Thymus (tissue), 11 donors: ENCODE results near the gene HERC4. TPM values are rescaled to one million over a fixed set of nuclear protein-coding genes. Genes with fewer than 3 reads are reported as not detected.

Experiments
- DNase-seq, 9 donors: peaks; one replicate each; pipeline ENCODE4 v3.0.0-alpha.2; 2013; ENCODE audit warnings: low spot score in 9 of 9, low read depth in 6 of 9, missing footprints in 1 of 9
- H3K27ac ChIP-seq, 2 donors: one replicate each; pipeline ENCODE4 v1.5.1; 2013; ENCODE audit warnings: control low read depth in 1 of 2, low read depth in 1 of 2, low read length in 1 of 2, mild to moderate bottlenecking in 1 of 2, moderate library complexity in 1 of 2
- H3K27me3 ChIP-seq, 2 donors: one replicate each; pipeline ENCODE4 v1.5.1; 2013; ENCODE audit warnings: low read length in 1 of 2; ENCODE audit not compliant: control insufficient read depth in 2 of 2, insufficient read depth in 1 of 2
- H3K36me3 ChIP-seq, 2 donors: one replicate each; pipeline ENCODE4 v1.5.1; 2013; ENCODE audit warnings: low read length in 1 of 2, mild to moderate bottlenecking in 1 of 2, moderate library complexity in 1 of 2; ENCODE audit not compliant: control insufficient read depth in 2 of 2, insufficient read depth in 2 of 2
- H3K4me1 ChIP-seq, 2 donors: one replicate each; pipeline ENCODE4 v1.5.1; 2013; ENCODE audit warnings: low read length in 2 of 2; ENCODE audit not compliant: control insufficient read depth in 2 of 2, insufficient read depth in 2 of 2
- H3K4me3 ChIP-seq, 2 donors: one replicate each; pipeline ENCODE4 v1.5.1; 2013; ENCODE audit warnings: low read length in 2 of 2, control low read depth in 1 of 2, mild to moderate bottlenecking in 1 of 2
- H3K9me3 ChIP-seq, 2 donors: one replicate each; pipeline ENCODE4 v1.5.1; 2013; ENCODE audit warnings: low read length in 1 of 2, mild to moderate bottlenecking in 1 of 2; ENCODE audit not compliant: control insufficient read depth in 2 of 2, insufficient read depth in 1 of 2
- WGBS: extraction: QIAGEN DNeasy Blood & Tissue Kit; methylation state at CpG from one replicate; pipeline ENCODE4 v1.1.7; 2013; 5-methylcytosine and 5-hydroxymethylcytosine counted together
- polyA plus RNA-seq: library from polyadenylated mRNA; stranded (reverse); fragments of 200-250 nt; gene quantifications from one replicate; pipeline ENCODE4 v1.2.3, GENCODE V29; 2013
- total RNA-seq: library from RNA; stranded (reverse); fragments of 120-200 nt; gene quantifications from one replicate; pipeline ENCODE4 v1.2.4, GENCODE V29; 2013
- donor health status: healthy.

HERC4 gene
- total and polyA plus RNA-seq, 2 donors: 25.0 to 35.0 TPM

GRCh38 chr10:68099736-68100135, 24.7 kb upstream of the HERC4 start:
- H3K27me3 ChIP-seq: no peaks in the 10 kb centered on the region
- DNase-seq: no peak
- H3K4me1 ChIP-seq: no peaks in the 10 kb centered on the region
- H3K27ac ChIP-seq: no peak overlapping the region
- no peaks in the 10 kb centered on the region for H3K36me3 ChIP-seq
- no peaks in the 10 kb centered on the region for H3K9me3 ChIP-seq
- H3K4me3 ChIP-seq: no peak overlapping the region
- 99% methylated on average over 3 of the region's 3 CpGs for WGBS

- H3K27me3 ChIP-seq: no peaks in the 10 kb centered on the region
- no peak overlapping the region for H3K27ac ChIP-seq
- H3K4me1 ChIP-seq: no peaks in the 10 kb centered on the region
- peak in 1 of 9 donors; percentile 3 for DNase-seq
- H3K4me3 ChIP-seq: no peak overlapping the region
- H3K9me3 ChIP-seq: no peaks in the 10 kb centered on the region
- WGBS: 87% methylated on average over 4 of the region's 4 CpGs
- no peaks in the 10 kb centered on the region for H3K36me3 ChIP-seq
These were observed 21.9 kb upstream of the HERC4 start for GRCh38 chr10:68096913-68097516.

DNA sequence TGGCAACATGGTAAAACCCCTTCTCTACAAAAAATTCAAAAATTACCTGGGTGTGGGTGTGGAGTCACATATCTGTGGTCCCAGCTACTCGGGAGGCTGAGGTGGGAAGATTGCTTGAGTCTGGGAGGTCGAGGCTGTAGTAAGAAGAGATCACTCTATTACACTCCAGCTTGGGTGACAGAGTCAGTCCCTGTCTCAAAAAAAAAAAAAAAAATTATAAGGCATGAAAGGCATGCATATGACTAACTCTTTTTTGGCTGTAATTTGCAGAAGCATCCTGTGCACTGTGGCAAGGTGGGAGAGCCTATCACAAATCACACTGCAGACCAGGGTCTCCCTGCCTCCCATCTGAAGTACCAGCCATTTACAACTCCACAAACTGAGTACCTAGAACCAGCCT, 20.1 kb upstream of the HERC4 start:
- Histone ChIP-seq H3K36me3 (no peaks in the 10 kb centered on the region), H3K4me1 (no peaks in the 10 kb centered on the region), H3K9me3 (no peaks in the 10 kb centered on the region), H3K27ac (no peak overlapping the region), H3K4me3 (no peak overlapping the region), H3K27me3 (no peaks in the 10 kb centered on the region)
- 91% methylated on average over 2 of the region's 2 CpGs for WGBS
- DNase-seq: no peak

DNA sequence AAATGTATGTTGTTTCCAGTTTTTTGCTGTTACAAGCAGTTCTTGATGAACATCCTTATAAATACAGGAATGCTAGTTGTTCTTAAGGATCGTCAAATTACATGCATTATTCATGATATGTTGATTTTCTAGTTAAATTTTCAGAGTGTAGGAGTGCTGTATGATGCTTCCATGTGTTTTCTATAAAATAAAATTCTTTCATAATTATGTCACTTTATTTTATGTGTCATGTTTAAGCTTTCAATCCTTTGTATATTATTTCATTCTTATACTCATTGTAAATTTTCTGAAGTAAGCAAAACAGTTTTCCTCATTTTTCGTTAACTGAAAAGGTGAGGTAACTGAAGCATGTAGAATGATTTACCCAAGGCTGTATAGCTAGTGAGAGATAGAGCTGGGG, 17.4 kb upstream of the HERC4 start:
- no peaks in the 10 kb centered on the region for H3K36me3 ChIP-seq
- H3K4me3 ChIP-seq: no peak overlapping the region
- no peaks in the 10 kb centered on the region for H3K9me3 ChIP-seq
- WGBS: 96% methylated on average over 2 of the region's 2 CpGs
- H3K27ac ChIP-seq: no peak overlapping the region
- no peak for DNase-seq
- H3K4me1 ChIP-seq: no peaks in the 10 kb centered on the region
- no peaks in the 10 kb centered on the region for H3K27me3 ChIP-seq

DNA sequence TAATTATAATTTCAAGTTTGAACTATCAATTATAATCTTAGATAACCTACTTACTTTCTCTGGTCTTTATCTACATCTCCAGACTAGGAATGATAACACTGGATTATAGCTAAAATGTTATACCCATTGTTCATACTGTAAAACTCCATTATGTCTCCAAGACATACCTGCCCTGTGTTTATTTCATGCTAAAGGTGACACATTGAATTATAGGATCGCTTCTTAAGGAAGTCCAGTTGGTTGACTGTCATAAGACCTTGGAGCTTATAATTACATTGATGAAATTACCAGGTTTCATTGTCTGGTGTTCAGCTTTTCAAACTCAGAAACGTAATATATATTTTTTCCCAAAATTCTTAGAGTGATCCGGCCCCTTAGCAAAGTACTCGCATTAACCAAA, 15.5 kb upstream of the HERC4 start:
- H3K36me3 ChIP-seq: no peaks in the 10 kb centered on the region
- 96% methylated on average over 4 of the region's 4 CpGs for WGBS

DNA sequence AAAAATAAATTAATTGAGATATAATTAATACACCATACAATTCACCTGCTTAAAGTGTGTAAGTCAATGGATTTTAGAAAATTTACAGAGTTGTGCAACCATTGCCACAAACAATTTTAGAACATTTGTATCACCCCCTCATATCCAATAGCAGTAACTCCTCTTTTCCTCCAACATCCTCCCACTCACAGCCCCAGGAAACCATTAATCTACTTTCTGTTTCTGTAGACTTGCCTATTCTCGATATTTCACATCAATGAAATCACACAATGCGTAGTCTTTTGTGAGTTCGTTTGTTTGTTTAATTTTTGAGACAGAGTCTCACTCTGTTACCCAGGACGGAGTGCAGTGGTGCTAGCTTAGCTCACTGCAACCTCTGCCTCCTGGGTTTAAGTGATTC, 13.7 kb upstream of the HERC4 start:
- Histone ChIP-seq H3K27me3 (no peaks in the 10 kb centered on the region), H3K27ac (no peak overlapping the region), H3K4me1 (no peaks in the 10 kb centered on the region), H3K36me3 (no peaks in the 10 kb centered on the region), H3K9me3 (no peaks in the 10 kb centered on the region), H3K4me3 (no peak overlapping the region)
- WGBS: 74% methylated on average over 4 of the region's 4 CpGs
- DNase-seq: no peak

More for the DNA sequence above, 15.5 kb upstream of the HERC4 start:
- H3K27ac ChIP-seq: no peak overlapping the region
- H3K27me3 ChIP-seq: no peaks in the 10 kb centered on the region
- no peak for DNase-seq
- no peaks in the 10 kb centered on the region for H3K9me3 ChIP-seq
- no peak overlapping the region for H3K4me3 ChIP-seq
- no peaks in the 10 kb centered on the region for H3K4me1 ChIP-seq

DNA sequence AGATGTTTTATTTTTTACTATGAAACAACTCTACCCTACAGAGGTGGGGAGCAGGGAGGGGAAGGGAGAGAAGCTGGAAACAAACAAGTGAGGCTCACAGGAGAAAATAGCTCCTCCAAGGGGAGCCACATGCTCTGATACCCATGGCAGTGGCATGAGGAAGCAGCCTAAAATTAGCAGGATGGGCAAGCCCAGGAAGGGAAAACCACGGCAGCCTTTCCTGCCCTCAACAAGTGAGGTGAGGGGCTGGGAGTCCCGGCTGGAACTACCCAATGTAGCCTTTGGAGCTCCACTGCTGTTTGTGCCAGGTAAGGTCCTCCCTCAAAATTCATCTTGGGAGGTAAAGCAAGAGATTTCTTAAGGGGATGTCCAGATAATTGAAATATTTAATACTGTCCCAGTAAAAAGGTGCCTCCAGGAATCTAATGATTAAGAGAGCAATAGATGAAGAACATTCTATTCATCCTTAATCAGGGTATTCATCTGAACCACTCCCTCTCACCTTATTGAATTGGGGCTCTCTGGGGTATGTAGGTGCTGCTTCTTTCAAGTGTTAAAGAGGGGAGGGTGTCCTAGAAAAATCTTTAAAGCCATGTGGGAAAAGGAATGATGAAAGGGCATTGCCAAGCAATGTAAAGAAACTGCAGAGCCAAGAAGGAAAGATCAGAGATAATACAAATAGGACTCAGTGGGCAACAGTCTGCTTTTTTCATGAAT, 12.8 kb upstream of the HERC4 start:
- no peak overlapping the region for H3K27ac ChIP-seq
- H3K36me3 ChIP-seq: no peaks in the 10 kb centered on the region
- H3K4me3 ChIP-seq: no peak overlapping the region
- H3K9me3 ChIP-seq: no peaks in the 10 kb centered on the region
- 27% methylated on average over 2 of the region's 2 CpGs for WGBS
- no peaks in the 10 kb centered on the region for H3K4me1 ChIP-seq
- no peaks in the 10 kb centered on the region for H3K27me3 ChIP-seq
- no peak for DNase-seq

DNA sequence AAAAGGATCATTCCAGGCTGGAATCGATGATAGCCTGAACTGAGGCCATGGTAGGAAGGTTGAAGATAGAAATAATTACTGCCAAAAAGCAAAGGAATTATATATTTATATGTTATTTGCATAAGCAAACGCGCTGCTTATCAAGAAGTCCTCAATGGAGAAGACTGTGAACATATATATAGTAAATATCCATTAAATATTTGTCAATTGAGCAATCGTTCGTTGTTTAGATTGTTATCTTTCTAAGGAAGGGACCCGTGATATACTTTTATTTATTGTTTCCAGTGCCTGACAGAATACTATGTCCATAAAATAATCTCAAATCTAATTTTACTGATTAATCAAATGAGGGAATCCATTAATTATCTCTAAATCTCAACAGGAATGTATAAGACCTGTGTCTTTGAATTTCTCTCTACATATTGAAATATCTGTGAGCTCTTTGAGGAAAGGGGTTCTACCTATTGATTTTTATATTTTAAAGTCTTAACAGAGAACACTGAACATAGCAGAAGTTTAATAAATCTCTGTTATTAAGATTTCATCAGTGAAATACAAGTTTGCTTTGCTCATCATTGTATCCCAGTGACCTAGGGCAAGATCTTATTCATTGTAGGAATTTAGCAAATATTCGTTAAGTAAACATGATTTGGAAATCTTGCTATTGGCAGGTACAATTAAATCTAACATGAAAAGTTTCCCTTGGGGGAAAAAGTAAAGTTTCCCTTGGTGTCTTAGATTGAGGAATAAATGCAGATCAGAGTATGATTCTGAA, 12.0 kb upstream of the HERC4 start:
- Histone ChIP-seq H3K27ac (no peak overlapping the region), H3K9me3 (no peaks in the 10 kb centered on the region), H3K4me3 (no peak overlapping the region), H3K4me1 (no peaks in the 10 kb centered on the region), H3K36me3 (no peaks in the 10 kb centered on the region), H3K27me3 (no peaks in the 10 kb centered on the region)
- no peak for DNase-seq
- 97% methylated on average over 7 of the region's 7 CpGs for WGBS

DNA sequence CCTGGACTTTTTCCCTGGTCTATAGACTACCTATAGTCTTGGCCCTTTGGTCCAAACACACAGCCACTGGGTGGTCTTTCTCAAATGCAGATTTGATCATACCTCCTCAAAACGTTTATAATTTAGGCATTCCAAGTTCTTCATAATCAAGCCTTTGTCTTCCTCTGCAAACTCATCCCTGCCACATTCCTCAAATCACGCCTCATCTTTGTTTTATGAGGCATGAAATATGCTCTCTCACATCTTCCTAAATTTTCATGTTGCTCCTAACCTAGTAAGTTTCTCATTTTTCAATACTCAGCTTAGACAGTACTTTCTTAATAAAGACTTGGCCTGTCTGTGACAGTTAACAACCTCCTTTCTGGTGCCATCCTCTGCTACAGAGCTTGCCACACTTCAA, 10.9 kb upstream of the HERC4 start:
- Histone ChIP-seq H3K9me3 (no peaks in the 10 kb centered on the region), H3K27me3 (no peaks in the 10 kb centered on the region), H3K4me3 (no peak overlapping the region), H3K27ac (no peak overlapping the region), H3K36me3 (no peaks in the 10 kb centered on the region), H3K4me1 (no peaks in the 10 kb centered on the region)
- WGBS: 90% methylated on average over 2 of the region's 2 CpGs
- no peak for DNase-seq
